ENCODE data around the gene FAT2.

FAT2 gene

DNA sequence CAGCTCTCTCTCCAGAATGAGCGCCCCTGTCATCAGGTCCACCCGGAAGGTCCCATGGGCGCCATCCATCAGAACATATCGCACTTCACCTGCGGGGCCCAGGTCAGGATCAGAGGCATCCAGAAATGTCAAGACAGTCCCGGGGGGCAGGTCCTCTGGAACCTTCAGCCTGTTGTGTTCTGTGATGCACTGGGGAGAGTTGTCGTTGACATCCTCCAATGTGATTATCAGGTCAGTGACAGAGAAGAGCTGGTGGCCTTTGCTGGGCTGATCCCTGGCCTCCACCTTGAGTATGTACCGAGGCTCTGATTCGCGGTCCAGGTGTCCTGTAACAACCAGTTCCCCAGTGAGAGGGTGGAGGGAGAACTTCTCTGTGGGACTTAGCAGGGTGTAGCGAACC is 25.2 kb downstream of the FAT2 start:
- no peak for DNase-seq (ENCODE audit: low read depth, low spot score)
- no peak overlapping the region for H3K27ac ChIP-seq

DNA sequence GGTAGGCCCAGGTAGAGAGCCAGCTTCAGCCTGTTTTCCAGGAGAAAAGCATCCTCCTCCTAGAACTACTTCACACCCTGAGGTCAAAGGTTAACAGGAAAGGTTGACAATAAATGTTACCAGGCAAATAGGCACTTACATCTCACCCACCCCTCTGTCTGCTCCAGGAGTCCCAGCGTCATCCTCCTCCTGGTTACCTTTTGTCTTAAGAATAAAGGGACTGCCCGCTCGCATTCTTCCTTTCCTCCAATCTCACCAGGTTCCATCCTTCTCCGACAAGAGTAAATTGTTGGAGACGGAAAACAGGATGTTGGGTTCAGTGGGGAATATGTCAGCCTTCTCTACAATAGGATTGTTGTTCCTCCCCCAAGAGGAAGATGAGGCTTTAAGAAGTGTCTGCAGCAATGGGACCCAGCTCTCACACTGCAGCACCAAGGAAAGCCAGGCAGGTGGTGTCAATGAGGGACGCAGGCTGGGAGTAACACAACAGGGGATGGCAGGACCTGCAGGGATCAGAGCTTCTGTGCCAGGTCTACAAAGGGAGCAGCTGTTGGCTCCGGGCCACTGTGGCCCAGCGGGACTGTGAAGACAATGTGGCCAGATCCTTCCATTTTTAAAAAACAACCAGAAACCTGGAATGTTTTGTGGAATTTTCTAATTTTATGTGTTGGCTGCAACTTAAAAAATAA is 29.0 kb downstream of the FAT2 start:
- no peak for DNase-seq (ENCODE audit: low read depth, low spot score)
- H3K27ac ChIP-seq: no peak overlapping the region

DNA sequence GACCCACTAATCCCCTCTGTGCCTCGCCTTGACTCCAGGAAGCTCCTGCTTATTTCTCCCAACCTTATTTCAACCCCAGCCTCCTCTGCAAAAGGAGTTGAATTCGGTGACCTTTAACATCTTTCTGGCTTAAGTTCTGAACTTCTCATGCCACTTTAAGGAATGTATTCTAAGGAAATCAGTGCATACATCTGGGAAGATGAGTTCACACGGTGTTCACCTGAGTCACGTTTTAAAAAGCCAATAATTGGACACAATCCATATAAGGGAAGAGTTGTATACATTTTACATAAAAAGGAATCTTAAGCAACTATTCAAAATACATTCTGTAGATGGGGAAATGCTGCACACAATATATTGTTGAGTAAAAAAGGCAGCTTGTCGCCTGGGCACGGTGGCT is 33.2 kb downstream of the FAT2 start:
- no peak for DNase-seq (ENCODE audit: low read depth, low spot score)
- no peak overlapping the region for H3K27ac ChIP-seq

DNA sequence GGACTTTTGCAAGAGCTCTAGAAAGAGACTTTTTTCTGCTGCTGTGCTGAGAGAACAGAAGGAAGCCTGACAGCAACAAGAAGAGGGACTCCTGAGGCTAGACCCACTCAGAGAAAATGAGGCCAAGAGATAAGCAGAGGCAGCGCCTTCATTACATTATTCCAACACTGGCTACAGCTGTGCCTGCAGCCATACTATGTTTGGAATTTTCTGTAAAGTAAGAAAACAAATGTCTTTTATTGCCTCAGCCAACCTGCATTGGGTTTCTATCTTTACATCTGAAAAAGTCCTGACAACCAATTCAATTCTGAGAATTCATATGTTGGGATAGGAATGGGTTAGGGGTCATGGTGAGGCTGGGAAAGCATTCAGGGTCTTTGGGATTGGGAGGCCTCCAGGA is 33.7 kb downstream of the FAT2 start:
- no peak overlapping the region for H3K27ac ChIP-seq
- DNase-seq (ENCODE audit: low read depth, low spot score): no peak

DNA sequence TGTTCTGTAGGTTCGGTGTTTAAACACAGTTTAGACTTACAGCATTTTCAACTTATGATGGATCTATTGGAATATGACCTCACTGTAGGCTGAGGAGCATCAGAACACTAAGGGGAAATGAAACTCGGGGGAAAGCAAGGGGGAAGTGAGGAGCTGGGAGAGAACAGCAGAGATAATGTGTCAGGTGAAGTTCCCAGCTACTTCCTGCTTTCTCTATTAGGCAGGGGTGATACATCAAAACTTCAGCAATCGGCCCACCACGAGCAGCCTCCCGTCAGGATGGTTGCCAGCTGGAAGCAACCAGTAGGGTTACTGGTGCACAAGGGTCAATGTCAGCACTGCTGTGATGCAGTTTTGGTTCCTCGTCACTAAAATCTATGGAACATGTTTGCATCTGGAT is 34.3 kb downstream of the FAT2 start:
- no peak overlapping the region for H3K27ac ChIP-seq
- no peak for DNase-seq (ENCODE audit: low read depth, low spot score)

DNA sequence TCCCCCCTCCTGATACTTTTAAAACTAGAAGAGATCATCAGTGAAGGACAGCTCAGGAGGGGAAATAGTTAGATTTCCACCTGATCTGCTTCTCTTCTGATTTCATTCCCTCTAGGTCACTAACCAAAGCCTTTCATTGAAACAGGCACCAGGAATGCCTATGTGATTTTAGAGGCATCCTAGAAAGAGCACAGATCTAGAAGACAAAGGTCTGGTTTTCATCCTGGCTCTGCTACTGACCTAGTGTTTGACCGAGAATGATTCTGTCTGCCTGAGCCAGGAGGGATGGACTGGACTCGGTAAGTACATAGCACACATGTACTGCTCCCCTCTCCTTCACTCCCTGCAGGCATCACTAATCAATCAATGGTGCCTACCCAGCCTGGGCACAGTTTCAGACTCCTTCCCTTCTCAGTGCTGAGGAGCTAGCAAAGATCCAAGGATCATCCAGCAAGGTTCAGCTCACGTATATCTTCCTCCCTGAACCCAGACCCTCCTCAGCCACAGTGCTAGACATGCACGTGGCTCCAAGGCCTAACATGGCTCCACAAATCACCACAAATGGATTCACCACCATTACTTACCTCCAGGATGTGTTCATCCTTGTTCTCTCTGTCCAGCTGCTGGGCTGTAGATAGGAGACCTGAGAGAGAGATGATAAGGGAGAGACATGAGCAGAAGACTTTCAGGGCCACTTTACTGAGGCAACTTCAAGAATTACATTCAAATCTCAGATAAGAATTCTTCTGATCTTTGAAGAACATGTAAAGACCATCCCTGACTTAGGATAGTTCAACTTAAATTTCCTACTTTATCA is 35.2 kb downstream of the FAT2 start:
- no peak for DNase-seq (ENCODE audit: low read depth, low spot score)
- no peak overlapping the region for H3K27ac ChIP-seq

DNA sequence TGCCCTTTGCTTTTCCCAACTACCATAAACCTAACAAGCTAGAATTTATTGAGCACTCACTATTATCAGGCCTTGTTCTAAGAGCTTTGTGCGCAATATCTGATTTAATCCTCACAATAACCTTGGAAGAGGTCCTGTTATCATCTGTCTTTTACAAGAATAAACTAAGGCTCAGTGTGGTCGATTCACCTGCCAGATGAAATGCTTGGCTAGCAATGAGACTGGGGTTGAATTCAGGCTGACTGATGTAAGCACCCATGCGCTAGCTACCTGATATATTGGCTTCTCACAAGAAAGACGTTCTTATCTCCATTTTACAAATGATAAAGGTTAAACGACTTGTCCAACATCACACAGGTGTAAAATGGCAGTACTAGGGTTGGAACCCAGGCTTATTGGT is 37.4 kb downstream of the FAT2 start:
- no peak overlapping the region for H3K27ac ChIP-seq
- DNase-seq (ENCODE audit: low read depth, low spot score): no peak

DNA sequence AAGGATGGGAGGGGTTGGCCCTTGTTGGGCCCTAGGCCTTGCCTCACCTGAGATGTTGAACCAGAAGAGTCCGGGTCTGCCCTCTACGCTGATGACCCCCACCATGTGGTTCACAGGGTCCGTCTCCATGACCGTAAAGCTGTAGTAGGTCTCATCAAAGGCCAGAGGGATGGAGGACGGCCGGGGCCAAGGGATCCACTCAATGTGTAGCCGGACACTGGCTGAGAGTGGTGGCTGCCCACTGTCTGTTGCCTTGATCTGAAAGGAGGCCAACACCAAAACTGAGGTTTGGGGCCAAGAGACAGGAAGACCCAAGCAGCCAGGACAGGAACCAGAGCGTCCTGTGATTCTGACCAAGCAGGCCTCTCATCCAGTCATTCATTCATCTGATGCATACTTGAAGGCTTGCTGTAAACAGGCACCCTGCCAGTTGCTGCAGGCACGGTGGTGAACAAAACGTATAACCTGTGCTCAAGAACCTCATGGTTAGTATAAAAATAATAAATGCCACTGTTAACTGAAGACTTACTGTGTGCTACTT is 37.9 kb downstream of the FAT2 start:
- no peak for DNase-seq (ENCODE audit: low read depth, low spot score)
- H3K27ac ChIP-seq: no peak overlapping the region

DNA sequence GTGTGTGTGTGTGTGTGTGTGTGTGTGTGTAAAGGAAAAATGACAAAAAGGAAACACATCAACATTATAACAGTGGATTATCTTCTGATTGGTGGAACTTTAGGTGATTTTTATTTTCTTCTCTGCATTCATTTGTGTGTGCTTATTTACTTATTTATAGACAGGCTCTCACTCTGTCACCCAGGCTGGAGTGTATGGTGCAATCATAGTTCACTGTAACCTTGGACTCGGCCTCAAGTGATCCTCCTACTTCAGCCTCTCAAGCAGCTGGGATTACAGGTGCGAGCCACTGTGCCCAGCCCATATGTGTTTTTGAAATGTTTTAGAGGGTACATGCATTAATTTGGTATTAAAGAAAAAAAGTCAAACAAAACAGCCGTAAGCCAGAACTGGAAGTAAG is 39.1 kb downstream of the FAT2 start:
- H3K27ac ChIP-seq: no peak overlapping the region
- no peak for DNase-seq (ENCODE audit: low read depth, low spot score)

DNA sequence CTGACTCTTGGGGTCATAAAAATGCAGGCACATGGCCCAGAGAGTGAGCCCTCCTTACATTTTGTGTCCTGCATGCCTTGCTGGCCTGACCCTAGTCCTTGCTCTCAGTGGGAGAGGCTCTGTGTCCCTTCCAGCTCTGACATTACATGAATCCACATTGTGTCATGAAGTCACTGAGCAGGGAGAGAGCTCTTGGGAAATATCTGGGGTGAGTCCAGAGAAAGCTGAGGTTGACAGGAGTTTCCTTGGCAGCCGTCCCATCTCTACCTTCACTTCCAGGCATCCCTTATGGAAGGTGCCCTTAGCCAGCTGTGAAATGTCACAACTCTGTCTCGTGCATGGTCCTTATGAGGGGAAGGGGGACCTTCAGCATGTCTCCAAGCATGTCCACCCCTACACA is 41.0 kb downstream of the FAT2 start:
- no peak overlapping the region for H3K27ac ChIP-seq
- no peak for DNase-seq (ENCODE audit: low read depth, low spot score)

DNA sequence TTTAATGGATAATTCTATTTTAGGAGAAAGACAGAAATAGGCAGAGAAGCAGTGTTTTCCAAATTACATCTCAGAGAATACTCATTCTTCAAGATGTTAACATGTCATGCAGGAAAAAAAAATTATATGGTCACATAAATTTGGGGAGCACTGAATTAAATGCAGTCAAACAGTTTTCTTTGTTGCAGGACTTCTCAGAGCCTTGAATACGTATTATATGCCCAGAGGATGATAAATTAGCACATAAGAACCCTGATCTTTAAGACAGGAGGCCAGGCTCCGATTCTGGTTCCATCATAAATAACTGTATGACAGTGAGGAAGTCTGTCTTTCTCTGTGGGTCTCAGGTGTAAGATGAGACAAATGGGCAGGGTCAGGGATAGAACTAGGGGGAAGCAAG is 41.4 kb downstream of the FAT2 start:
- no peak overlapping the region for H3K27ac ChIP-seq
- no peak for DNase-seq (ENCODE audit: low read depth, low spot score)

DNA sequence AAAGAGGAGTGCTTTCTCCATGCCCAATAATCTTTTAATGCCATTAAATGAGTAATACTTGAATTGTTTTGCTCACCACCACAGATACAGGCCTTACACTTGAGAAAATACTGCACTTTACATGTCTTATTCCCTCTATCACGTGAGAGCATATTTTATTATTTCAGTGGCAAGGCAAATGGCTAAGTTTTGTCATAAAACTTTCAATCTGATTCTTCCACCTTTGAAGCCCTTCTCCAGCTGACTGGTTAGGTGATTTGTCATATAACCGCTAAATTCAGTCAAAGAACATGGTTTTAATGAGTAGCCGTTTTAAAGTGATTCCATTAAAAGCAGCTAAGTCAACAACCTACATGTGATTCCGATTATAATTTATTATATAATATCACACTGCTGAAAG is 43.8 kb downstream of the FAT2 start:
- H3K27ac ChIP-seq: no peak overlapping the region
- no peak for DNase-seq (ENCODE audit: low read depth, low spot score)

DNA sequence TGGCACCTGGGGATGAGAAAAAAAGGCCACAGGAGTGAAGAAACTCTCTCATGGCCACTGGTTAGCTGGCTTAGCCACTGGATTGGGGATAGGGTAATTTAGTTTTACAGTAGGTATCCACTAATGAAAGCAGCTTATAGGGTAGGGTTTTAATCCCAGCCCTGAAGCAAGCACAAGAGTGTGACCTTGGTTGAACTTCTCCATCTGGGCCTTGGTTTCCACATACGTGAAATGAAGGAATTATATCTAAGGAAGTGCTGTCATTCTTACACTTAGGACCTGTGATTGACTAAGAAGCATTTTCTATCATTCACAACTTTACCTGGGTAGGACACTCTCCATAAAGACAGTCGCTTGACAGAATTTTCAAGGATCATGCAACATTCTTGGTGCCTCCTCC is 49.6 kb downstream of the FAT2 start:
- H3K27ac ChIP-seq: no peak overlapping the region
- no peak for DNase-seq (ENCODE audit: low read depth, low spot score)

Data from epithelial cell of prostate (primary cell).